OCI-LY7 (cell line): ENCODE results near the gene DHFR.

Experiments used
- CTCF ChIP-seq: fragments of 200-600 bp; sonication (generic); conservative IDR thresholded peaks from 2 replicates; pipeline ENCODE4 v1.5.1; 2014; ENCODE audit warnings: mild to moderate bottlenecking, antibody characterized with exemption, low read length, moderate library complexity, mixed read lengths
- EZH2phosphoT487 ChIP-seq: fragments of 200-600 bp; sonication (generic); IDR thresholded peaks from 2 replicates; pipeline ENCODE4 v1.6.1; 2018; ENCODE audit warnings: low read depth, borderline replicate concordance, mild to moderate bottlenecking, mixed run types, antibody characterized with exemption, low read length, moderate library complexity, mixed read lengths

- TF ChIP-seq CTCF (no peak), EZH2phosphoT487 (no peak)
Measured at GRCh38 chr5:80688648-80689420, 34.1 kb upstream of the DHFR start.
